Neuron (in vitro differentiated cells): ENCODE measurements around the gene HRC.

Experiments used
- H2AFZ ChIP-seq: one replicate; pipeline ENCODE4 v1.6.1; 2013; ENCODE audit warnings: low read depth, mild to moderate bottlenecking, inconsistent platforms, low read length, moderate library complexity
- H3K27me3 ChIP-seq: one replicate; pipeline ENCODE4 v1.6.1; 2013; ENCODE audit warnings: low read length; ENCODE audit not compliant: insufficient read depth
- H3K36me3 ChIP-seq: one replicate; pipeline ENCODE4 v1.6.1; 2013; ENCODE audit warnings: low read length; ENCODE audit not compliant: insufficient read depth
- H3K4me1 ChIP-seq: one replicate; pipeline ENCODE4 v1.6.1; 2013; ENCODE audit warnings: low read length; ENCODE audit not compliant: insufficient read depth
- H3K4me3 ChIP-seq: 2 replicates; pipeline ENCODE4 v1.5.1; 2013; ENCODE audit warnings: mild to moderate bottlenecking, low read length, moderate library complexity
- H3K9me3 ChIP-seq: one replicate; pipeline ENCODE4 v1.6.1; 2013; ENCODE audit warnings: low read length

The HRC gene

DNA sequence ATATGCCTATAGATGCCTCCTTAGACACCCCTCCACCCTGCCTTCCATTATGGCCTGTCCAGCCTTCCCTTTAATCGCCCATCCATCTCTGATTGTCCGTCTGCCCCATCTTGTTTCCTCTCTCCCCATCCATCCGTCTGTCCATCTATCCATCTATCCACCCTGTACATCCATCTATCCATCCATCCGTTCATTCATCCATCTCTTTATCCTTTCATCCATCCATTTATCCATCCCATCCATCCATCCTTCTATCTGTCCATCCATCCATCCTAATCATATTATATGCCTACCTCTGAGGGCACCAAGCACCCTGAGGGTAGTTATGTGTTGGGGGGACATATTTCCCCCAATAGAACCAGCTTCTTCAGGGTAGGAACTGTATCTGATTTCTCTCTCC, 25.5 kb upstream of the HRC start:
- no peak overlapping the region for H3K4me3 ChIP-seq
- H3K36me3 ChIP-seq = peaks cover 65% of the 10 kb centered on the region
- H3K27me3 ChIP-seq = no peaks in the 10 kb centered on the region
- peaks cover 10% of the 10 kb centered on the region for H3K9me3 ChIP-seq
- H3K4me1 ChIP-seq = no peaks in the 10 kb centered on the region
- no peak overlapping the region for H2AFZ ChIP-seq

DNA sequence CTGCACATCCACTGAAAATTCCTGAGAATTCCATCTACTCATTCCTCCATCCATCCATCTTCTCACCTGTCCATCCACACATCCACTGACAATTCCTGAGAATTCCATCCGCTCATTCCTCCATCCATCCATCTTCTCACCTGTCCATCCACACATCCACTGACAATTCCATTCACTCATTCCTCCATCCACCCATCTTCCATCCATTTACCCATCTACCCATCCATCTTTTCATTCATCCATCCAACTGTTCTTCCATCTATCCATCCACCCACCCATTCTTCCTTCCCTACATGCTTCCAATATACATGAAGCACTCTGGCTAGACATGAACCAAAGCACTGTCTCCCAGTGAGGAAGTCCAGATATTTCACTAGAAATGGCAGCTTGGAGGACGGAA, 18.0 kb upstream of the HRC start:
- Histone ChIP-seq H3K9me3 (no peaks in the 10 kb centered on the region), H3K4me3 (no peak overlapping the region), H2AFZ (no peak overlapping the region), H3K4me1 (no peaks in the 10 kb centered on the region), H3K36me3 (peaks cover 70% of the 10 kb centered on the region), H3K27me3 (no peaks in the 10 kb centered on the region)

DNA sequence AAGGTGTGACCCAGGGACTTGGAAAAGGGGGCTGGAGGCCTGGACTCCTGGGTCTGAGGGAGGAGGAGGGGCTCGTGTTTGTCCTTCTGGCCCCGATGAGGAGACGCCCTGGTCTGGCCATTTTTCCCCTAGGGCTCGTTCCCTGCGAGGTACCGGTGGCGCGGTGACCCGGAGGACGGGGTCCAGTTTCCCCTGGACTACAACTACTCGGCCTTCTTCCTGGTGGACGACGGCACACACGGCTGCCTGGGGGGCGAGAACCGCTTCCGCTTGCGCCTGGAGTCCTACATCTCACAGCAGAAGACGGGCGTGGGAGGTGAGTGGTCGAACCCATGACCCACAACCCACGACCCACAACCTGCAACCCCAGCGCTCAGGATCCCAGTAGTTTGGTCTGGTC, 13.2 kb upstream of the HRC start:
- Histone ChIP-seq H3K36me3 (peaks cover 54% of the 10 kb centered on the region), H2AFZ (no peak overlapping the region), H3K27me3 (no peaks in the 10 kb centered on the region), H3K9me3 (no peaks in the 10 kb centered on the region), H3K4me3 (no peak overlapping the region), H3K4me1 (no peaks in the 10 kb centered on the region)

DNA sequence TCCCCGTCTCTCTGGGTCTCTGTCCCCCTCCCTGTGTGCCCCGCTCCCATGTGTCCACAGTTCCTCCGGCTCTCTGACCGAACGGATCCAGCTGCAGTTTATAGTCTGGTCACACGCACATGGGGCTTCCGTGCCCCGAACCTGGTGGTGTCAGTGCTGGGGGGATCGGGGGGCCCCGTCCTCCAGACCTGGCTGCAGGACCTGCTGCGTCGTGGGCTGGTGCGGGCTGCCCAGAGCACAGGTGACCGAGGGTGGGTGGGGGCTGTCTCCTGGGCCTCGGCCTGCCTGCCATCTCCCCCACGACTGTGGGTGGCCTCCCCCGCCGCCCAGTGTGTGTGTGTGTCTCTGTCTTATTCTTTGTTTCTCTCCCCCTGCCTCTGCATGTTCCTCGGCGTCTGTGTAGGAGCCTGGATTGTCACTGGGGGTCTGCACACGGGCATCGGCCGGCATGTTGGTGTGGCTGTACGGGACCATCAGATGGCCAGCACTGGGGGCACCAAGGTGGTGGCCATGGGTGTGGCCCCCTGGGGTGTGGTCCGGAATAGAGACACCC, 12.7 kb upstream of the HRC start:
- Histone ChIP-seq H3K4me1 (no peaks in the 10 kb centered on the region), H2AFZ (no peak overlapping the region), H3K27me3 (no peaks in the 10 kb centered on the region), H3K36me3 (peaks cover 49% of the 10 kb centered on the region), H3K4me3 (no peak overlapping the region), H3K9me3 (no peaks in the 10 kb centered on the region)

DNA sequence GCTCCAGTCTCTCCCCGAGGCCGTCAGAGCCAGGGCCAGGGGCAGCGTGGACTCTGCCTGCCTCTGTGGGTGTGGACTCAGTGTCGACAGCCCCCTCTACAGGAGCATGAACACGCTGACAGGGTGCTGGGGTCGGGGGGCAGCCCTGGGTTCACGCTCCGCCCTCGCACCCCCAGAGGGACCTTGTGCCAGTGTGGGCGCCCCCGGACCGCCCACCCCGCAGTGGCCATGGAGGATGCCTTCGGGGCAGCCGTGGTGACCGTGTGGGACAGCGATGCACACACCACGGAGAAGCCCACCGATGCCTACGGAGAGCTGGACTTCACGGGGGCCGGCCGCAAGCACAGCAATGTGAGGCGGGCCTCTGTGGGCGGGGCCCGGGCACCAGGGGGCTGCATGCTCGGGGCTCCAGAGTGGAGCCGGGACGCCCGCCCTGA, 10.7 kb upstream of the HRC start:
- H3K27me3 ChIP-seq = no peaks in the 10 kb centered on the region
- H3K9me3 ChIP-seq = no peaks in the 10 kb centered on the region
- H3K4me1 ChIP-seq = no peaks in the 10 kb centered on the region
- H3K36me3 ChIP-seq = peaks cover 35% of the 10 kb centered on the region
- no peak overlapping the region for H2AFZ ChIP-seq
- no peak overlapping the region for H3K4me3 ChIP-seq

DNA sequence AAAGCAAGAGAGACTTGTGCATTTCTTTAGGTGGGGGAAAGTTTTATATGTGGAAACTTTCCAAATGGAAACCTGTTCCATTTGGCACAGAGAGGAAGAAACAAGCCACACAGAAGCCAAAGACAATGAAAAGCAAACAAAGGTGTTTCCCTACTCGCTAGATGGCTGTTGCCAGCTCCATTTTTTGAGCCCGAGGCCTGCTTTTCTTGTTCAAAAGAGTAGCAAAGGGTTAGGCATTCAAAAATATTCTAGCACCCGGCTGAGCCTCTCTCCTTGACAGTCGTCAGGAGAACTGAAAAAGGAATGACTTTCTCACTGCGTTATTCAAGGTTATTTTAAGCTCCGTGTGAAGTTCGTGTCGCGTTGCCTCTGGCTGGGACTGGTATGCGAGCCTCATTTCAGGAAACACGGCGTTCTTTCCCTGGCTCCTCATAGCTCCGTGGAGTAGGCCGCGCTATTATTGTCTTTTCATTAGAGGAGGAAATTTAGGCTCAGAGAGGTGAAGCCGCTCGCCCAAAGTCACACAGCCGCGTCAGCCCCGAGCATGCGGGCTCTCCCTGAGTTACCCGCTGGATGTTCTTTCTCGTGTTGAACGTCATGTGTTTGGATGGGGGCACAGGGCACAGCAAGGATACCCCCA, 10.0 kb upstream of the HRC start:
- Histone ChIP-seq H3K4me3 (no peak overlapping the region), H3K4me1 (no peaks in the 10 kb centered on the region), H3K9me3 (no peaks in the 10 kb centered on the region), H3K36me3 (peaks cover 28% of the 10 kb centered on the region), H3K27me3 (no peaks in the 10 kb centered on the region), H2AFZ (no peak overlapping the region)

DNA sequence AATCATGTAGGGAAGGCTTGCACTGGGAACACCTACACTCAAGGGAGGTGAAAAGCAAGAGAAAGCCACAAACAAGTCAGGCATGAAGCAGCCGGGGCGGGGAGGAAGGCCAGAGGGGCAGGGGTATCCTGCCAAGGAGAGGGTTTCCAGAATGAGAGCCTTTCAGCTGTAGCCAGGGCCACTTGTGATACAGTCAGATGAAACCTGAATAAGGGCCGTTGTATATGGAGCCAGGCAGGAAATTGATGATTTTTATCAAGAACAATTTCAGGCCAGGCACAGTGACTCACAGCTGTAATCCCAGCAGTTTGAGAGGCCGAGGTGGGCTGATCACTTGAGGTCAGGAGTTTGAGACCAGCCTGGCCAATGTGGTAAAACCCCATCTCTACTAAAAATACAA, 6.8 kb upstream of the HRC start:
- Histone ChIP-seq H2AFZ (no peak overlapping the region), H3K4me3 (no peak overlapping the region), H3K27me3 (no peaks in the 10 kb centered on the region), H3K4me1 (peaks cover 9% of the 10 kb centered on the region), H3K36me3 (peaks cover 21% of the 10 kb centered on the region), H3K9me3 (no peaks in the 10 kb centered on the region)

DNA sequence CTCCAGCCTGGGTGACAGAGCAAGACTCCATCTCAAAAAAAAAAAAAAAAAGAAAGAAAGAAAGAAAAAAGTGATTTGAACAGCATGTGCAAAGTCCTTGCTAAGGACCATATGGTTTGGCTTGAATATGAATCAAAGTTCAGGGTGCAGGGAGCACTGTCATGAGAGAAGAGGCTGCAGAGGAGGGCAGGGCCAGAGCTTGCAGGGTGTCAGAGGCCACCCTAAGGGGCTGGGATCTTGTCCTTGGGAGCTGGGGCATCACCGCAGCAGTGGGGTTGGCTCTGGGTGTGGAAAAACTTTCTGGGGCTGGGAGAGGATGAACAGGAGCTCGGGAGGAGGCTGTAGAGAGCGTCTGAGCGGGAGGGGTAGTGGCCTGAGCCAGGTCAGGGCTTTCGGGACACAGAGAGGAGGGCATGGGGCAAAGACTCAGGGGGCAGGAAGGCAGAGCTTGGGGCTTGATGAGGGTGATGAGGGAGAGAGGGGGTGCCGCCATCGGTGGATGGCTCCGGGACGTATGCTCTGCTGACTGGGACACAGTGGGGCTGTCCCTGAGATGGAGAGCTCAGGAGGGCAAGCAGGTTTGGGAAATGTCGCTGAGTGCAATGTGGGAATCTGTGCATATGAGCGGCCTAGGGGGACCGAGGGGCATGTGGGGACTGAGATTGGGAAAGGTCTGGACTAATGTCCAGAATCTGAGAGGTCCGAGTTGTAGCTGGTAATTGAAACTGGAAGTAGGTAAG, 5.4 kb upstream of the HRC start:
- no peaks in the 10 kb centered on the region for H3K27me3 ChIP-seq
- peaks cover 21% of the 10 kb centered on the region for H3K36me3 ChIP-seq
- peaks cover 15% of the 10 kb centered on the region for H3K4me1 ChIP-seq
- H2AFZ ChIP-seq = no peak overlapping the region
- H3K9me3 ChIP-seq = no peaks in the 10 kb centered on the region
- H3K4me3 ChIP-seq = no peak overlapping the region

DNA sequence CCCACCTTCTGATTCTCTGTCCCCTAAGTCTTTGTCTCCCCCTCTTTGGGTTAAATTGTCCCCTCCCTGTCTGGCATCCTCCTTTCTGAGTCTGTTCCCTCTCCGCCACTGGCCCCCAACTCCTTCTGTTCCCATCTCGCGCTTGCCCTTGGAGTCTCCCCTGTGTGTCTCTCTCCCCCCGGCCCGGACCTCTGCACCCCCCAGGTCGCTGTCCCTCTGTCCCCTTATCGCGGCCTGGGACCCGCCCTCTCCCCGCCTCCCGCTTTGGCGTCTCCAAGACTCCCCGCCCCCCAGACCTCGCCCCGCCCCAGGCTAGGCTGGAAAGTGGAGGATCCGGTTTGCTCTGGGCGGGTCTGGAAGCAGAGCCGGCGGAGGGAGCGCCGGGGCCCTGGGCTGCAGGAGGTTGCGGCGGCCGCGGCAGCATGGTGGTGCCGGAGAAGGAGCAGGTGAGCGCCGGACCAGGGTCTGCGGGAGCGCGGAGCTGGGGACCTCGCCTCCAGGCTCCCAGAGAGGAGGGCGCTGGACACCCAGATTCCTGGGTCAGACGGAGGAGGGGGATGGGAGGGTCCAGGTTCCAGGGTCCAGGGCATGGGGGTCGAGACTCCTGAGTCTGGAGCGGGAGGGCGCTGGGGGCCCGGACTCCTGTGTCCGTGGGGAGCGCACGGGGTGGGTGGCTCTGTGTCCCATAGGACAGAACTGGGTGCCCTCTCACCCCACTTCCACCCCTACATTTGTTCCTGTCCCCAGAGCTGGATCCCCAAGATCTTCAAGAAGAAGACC, 2.4 kb upstream of the HRC start, which contains the start of gene TRPM4:
TRPM4 (plus strand) TSS at position 348 of the 780 bp plus-strand sequence; CDS start at position 423, 75 bp downstream.
- H3K27me3 ChIP-seq = no peaks in the 10 kb centered on the region
- peaks cover 27% of the 10 kb centered on the region for H3K4me1 ChIP-seq
- H2AFZ ChIP-seq = peak within 1 kb of the TSS; percentile 14
- H3K36me3 ChIP-seq = peaks cover 12% of the 10 kb centered on the region
- peaks cover 5% of the 10 kb centered on the region for H3K9me3 ChIP-seq
- peak within 1 kb of the TSS; percentile 89 for H3K4me3 ChIP-seq

DNA sequence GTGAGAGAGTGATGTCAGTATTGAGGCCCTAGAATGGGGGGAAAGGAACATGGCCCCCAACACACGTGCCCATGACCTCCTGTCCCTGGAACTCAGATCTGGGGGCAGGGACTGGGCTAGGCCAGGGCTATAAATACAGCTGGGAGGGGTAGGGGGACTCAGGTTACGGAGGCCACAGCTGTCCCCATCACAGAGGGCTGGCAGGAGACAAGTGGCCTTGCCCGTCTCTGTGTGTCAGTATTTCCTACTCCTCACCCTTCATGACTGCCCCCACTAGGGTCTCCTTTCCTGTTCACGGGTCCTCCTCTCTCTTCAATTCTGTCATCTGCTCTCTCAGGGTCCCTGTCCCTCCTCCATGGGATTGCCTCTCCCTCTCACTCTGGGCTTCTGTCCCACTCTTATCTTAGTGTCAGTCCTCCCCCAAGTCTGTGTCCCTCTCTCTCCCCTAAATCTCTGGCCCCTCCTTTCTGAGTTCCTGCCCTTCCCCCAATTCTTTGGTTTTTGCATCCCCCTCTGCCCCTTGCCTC, 687 bp upstream of the HRC start:
- Histone ChIP-seq H3K9me3 (peaks cover 5% of the 10 kb centered on the region), H3K27me3 (no peaks in the 10 kb centered on the region), H3K4me3 (no peak overlapping the region), H2AFZ (no peak overlapping the region), H3K4me1 (peaks cover 30% of the 10 kb centered on the region), H3K36me3 (peaks cover 6% of the 10 kb centered on the region)

DNA sequence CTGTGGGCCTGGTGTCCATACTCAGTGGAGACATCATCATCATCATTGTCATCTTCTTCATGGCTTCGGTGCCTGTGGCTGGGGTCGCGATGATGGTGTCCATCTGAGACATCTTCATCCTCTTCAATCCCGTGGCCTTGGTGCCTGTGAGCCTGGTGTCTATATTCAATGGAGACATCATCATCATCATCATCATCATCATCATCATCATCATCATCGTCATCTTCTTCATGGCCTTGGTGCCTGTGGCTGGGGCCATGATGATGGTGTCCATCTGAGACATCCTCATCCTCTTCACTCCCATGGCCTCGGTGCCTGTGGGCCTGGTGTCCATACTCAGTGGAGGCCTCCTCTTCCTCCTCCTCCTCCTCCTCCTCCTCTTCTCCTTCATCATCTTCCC, 917 bp downstream of the HRC start:
- no peak overlapping the region for H3K4me3 ChIP-seq
- H3K27me3 ChIP-seq = no peaks in the 10 kb centered on the region
- peaks cover 39% of the 10 kb centered on the region for H3K4me1 ChIP-seq
- no peaks in the 10 kb centered on the region for H3K36me3 ChIP-seq
- H3K9me3 ChIP-seq = peaks cover 5% of the 10 kb centered on the region
- H2AFZ ChIP-seq = no peak overlapping the region

DNA sequence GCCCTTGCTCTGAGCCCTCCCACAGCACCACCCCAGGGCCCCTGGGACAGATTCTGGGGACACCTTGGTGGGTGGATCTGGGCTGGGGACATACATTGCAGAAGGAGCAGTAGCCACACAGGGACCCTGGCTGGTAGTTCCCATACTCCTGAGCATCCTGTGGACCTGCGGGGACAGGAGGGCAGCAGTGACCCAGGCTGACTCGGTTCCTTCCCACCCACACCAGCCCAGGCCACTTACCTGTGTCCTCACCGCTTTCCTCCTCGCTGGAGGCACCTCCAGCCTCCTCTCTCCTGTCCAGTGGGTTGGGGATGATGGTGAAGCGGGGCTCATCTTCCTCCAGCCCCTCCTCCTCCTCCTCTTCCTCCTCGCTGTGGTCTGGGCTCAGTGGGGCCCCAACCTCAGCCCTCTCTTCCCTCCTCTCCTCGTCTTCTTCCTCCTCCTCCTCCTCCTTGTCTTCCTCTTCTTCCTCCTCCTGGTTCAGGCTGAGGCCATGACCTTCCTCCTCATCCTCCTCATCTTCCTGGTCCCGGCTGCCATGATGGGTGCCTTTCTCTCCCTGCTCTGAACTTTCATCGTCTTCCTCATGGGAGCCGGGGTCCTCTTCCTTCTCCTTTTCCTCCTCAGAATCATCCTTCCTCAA, 1.9 kb downstream of the HRC start:
- H3K4me3 ChIP-seq = no peak overlapping the region
- no peaks in the 10 kb centered on the region for H3K27me3 ChIP-seq
- peaks cover 42% of the 10 kb centered on the region for H3K4me1 ChIP-seq
- H3K9me3 ChIP-seq = peaks cover 5% of the 10 kb centered on the region
- no peaks in the 10 kb centered on the region for H3K36me3 ChIP-seq
- H2AFZ ChIP-seq = no peak overlapping the region
